Stimulated activated naive B cell treated with anti-CD40 and anti-IgM and Interleukin-4, amounts not matched to agents 10 μg/mL and 1 μg/mL and 100 μg/mL, for 72 hours (primary cell): ENCODE measurements around the gene TTC7B.

Source experiments
- ATAC-seq, 2 donors: fragments of 150-1000 bp; cut with Tn5 transposase; replicated peaks; 2 replicates each; pipeline ENCODE4 v1.10.0; 2021; ENCODE audit warnings: moderate library complexity in 1 of 2
- DNase-seq: peaks from one replicate; pipeline ENCODE4 v3.0.0; 2021
- H3K27ac Mint-ChIP-seq: one replicate; pipeline ENCODE4 v1.8.0; 2022; ENCODE audit warnings: mild to moderate bottlenecking, mixed read lengths
- H3K27me3 Mint-ChIP-seq, 2 donors: one replicate each; pipeline ENCODE4 v1.8.0; 2022; ENCODE audit warnings: mixed read lengths in 2 of 2
- H3K36me3 Mint-ChIP-seq, 2 donors: one replicate each; pipeline ENCODE4 v1.8.0; 2022; ENCODE audit warnings: mixed read lengths in 2 of 2, mild to moderate bottlenecking in 1 of 2
- H3K4me1 Mint-ChIP-seq, 2 donors: one replicate each; pipeline ENCODE4 v1.8.0; 2022; ENCODE audit warnings: mixed read lengths in 2 of 2, mild to moderate bottlenecking in 1 of 2
- H3K4me3 Mint-ChIP-seq, 2 donors: one replicate each; pipeline ENCODE4 v1.8.0; 2022; ENCODE audit warnings: mild to moderate bottlenecking in 2 of 2, mixed read lengths in 2 of 2, moderate library complexity in 1 of 2
- H3K9me3 Mint-ChIP-seq, 2 donors: one replicate each; pipeline ENCODE4 v1.8.0; 2022; ENCODE audit warnings: mixed read lengths in 2 of 2, mild to moderate bottlenecking in 1 of 2

The TTC7B gene

GRCh38 chr14:90740081-90740480 is 76.1 kb downstream of the TTC7B start:
- DNase-seq: no peak
- H3K4me1 Mint-ChIP-seq: no peaks in the 10 kb centered on the region
- no peaks in the 10 kb centered on the region for H3K9me3 Mint-ChIP-seq
- H3K27me3 Mint-ChIP-seq: no peaks in the 10 kb centered on the region
- H3K36me3 Mint-ChIP-seq: no peaks in the 10 kb centered on the region
- ATAC-seq: no peak
- no peak overlapping the region for H3K27ac Mint-ChIP-seq
- H3K4me3 Mint-ChIP-seq: no peak overlapping the region

GRCh38 chr14:90739318-90740068 is 76.7 kb downstream of the TTC7B start:
- DNase-seq (no peak), ATAC-seq (no peak)
- no peaks in the 10 kb centered on the region for H3K36me3 Mint-ChIP-seq
- H3K27me3 Mint-ChIP-seq: no peaks in the 10 kb centered on the region
- no peak overlapping the region for H3K27ac Mint-ChIP-seq
- H3K9me3 Mint-ChIP-seq: no peaks in the 10 kb centered on the region
- H3K4me3 Mint-ChIP-seq: no peak overlapping the region
- no peaks in the 10 kb centered on the region for H3K4me1 Mint-ChIP-seq

DNA sequence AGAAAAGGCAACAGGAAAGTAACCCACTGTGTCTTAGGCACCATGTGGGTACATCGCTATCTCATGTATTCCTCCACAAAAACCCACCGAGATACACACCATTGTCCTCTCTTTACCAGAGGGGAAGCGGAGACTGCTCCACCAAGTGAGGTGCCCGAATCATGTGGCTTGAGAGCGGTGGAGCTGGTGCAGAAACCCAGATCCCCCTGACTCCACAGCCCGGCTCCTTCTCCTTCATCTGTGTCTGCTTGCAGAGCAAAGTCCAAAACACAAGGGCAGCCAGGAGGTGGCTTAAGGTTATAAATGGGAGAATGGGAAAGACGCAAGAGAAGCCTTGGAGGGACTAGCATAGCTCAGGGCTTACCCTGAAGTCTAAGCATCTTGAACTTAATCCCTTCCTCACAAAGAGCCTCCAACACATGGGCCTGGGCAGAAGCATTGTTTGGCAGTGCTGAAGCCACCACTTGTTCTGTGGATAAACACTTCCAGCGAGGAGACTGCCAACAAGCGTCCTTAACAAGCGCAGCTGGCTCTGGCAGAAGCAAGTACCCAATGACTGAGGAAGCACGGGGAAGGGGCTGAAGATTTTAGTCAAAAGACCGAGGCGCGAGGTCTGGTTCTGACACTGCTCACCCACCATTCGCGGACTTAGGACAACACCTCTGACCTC is 83.0 kb downstream of the TTC7B start:
- ATAC-seq (no peak), DNase-seq (no peak)
- no peak overlapping the region for H3K27ac Mint-ChIP-seq
- H3K36me3 Mint-ChIP-seq: peaks cover 0 to 2% of the 10 kb centered on the region in 2 donors
- no peaks in the 10 kb centered on the region for H3K9me3 Mint-ChIP-seq
- no peak overlapping the region for H3K4me3 Mint-ChIP-seq
- peaks cover 0 to 3% of the 10 kb centered on the region in 2 donors for H3K27me3 Mint-ChIP-seq
- H3K4me1 Mint-ChIP-seq: no peaks in the 10 kb centered on the region

GRCh38 chr14:90732718-90733117 is 83.5 kb downstream of the TTC7B start:
- no peak for ATAC-seq
- Mint-ChIP-seq H3K36me3 (peaks cover 0 to 2% of the 10 kb centered on the region in 2 donors), H3K27ac (no peak overlapping the region), H3K4me3 (no peak overlapping the region), H3K4me1 (no peaks in the 10 kb centered on the region), H3K9me3 (no peaks in the 10 kb centered on the region), H3K27me3 (peaks cover 0 to 3% of the 10 kb centered on the region in 2 donors)
- DNase-seq: no peak

DNA sequence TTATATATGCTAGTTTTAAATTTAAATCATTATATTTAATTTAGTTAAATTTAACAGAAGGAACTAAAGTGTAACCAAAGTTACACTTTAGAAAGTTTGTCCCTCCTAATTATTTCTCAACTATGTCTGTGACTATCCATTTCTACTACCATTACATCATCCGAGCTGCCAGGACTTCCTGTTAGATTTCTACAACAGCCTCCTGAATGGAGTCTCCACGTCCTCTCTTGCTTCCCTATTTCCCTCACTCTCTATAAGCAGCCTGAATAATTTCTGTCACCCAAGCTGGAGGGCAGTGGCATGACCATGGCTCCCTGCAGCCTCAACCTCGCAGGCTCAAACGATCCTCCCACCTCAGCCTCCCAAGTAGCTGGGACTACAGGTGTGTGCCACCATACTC is 84.1 kb downstream of the TTC7B start:
- H3K4me3 Mint-ChIP-seq: no peak overlapping the region
- no peak overlapping the region for H3K27ac Mint-ChIP-seq
- ATAC-seq: no peak
- no peaks in the 10 kb centered on the region for H3K9me3 Mint-ChIP-seq
- peaks cover 0 to 3% of the 10 kb centered on the region in 2 donors for H3K27me3 Mint-ChIP-seq
- peaks cover 0 to 2% of the 10 kb centered on the region in 2 donors for H3K36me3 Mint-ChIP-seq
- DNase-seq: no peak
- no peaks in the 10 kb centered on the region for H3K4me1 Mint-ChIP-seq

- no peaks in the 10 kb centered on the region for H3K9me3 Mint-ChIP-seq
- ATAC-seq: no peak
- H3K27me3 Mint-ChIP-seq: peaks cover 0 to 3% of the 10 kb centered on the region in 2 donors
- H3K4me1 Mint-ChIP-seq: no peaks in the 10 kb centered on the region
- H3K4me3 Mint-ChIP-seq: no peak overlapping the region
- no peak overlapping the region for H3K27ac Mint-ChIP-seq
- peaks cover 0 to 2% of the 10 kb centered on the region in 2 donors for H3K36me3 Mint-ChIP-seq
- DNase-seq: no peak
Observed at GRCh38 chr14:90731487-90731886, 84.7 kb downstream of the TTC7B start.

GRCh38 chr14:90730206-90730766 is 85.9 kb downstream of the TTC7B start:
- ATAC-seq (no peak), DNase-seq (no peak)
- H3K9me3 Mint-ChIP-seq: no peaks in the 10 kb centered on the region
- H3K36me3 Mint-ChIP-seq: peaks cover 0 to 2% of the 10 kb centered on the region in 2 donors
- H3K27ac Mint-ChIP-seq: no peak overlapping the region
- H3K4me3 Mint-ChIP-seq: no peak overlapping the region
- no peaks in the 10 kb centered on the region for H3K4me1 Mint-ChIP-seq
- H3K27me3 Mint-ChIP-seq: peaks cover 0 to 3% of the 10 kb centered on the region in 2 donors

DNA sequence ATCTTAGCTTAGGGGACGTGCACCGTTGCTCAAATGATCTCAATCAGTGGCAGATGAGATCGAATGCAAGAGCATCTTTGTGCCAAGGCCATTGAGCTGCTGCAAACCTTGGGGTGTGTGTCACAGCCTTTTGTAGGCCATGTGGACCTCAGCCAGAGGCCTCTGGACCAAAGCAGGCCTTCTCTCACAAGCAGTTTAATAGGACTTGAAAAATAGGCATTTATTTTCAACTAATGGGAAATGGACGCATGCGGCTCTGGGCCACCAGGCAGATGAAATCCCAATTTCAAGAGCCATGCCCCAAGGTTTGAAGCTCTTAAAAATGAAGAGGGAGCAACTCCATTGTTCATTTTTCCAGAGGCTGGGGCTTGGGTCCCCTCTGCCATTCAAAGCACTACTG is 87.3 kb downstream of the TTC7B start:
- Mint-ChIP-seq H3K9me3 (no peaks in the 10 kb centered on the region), H3K36me3 (peaks cover 0 to 2% of the 10 kb centered on the region in 2 donors), H3K4me3 (no peak overlapping the region), H3K27ac (no peak overlapping the region), H3K4me1 (no peaks in the 10 kb centered on the region), H3K27me3 (peaks cover 0 to 3% of the 10 kb centered on the region in 2 donors)
- no peak for ATAC-seq
- no peak for DNase-seq

- DNase-seq (no peak), ATAC-seq (no peak)
- H3K27ac Mint-ChIP-seq: no peak overlapping the region
- H3K4me1 Mint-ChIP-seq: no peaks in the 10 kb centered on the region
- no peak overlapping the region for H3K4me3 Mint-ChIP-seq
- H3K27me3 Mint-ChIP-seq: peaks cover 0 to 3% of the 10 kb centered on the region in 2 donors
- H3K36me3 Mint-ChIP-seq: peaks cover 0 to 2% of the 10 kb centered on the region in 2 donors
- H3K9me3 Mint-ChIP-seq: no peaks in the 10 kb centered on the region
Observed at GRCh38 chr14:90727082-90727481, 89.1 kb downstream of the TTC7B start.

- Mint-ChIP-seq H3K27me3 (peaks cover 0 to 2% of the 10 kb centered on the region in 2 donors), H3K4me3 (no peak overlapping the region), H3K36me3 (peaks cover 0 to 2% of the 10 kb centered on the region in 2 donors), H3K4me1 (no peaks in the 10 kb centered on the region), H3K9me3 (no peaks in the 10 kb centered on the region), H3K27ac (no peak overlapping the region)
- no peak for ATAC-seq
- DNase-seq: no peak
Observed at GRCh38 chr14:90726656-90727055, 89.6 kb downstream of the TTC7B start.

DNA sequence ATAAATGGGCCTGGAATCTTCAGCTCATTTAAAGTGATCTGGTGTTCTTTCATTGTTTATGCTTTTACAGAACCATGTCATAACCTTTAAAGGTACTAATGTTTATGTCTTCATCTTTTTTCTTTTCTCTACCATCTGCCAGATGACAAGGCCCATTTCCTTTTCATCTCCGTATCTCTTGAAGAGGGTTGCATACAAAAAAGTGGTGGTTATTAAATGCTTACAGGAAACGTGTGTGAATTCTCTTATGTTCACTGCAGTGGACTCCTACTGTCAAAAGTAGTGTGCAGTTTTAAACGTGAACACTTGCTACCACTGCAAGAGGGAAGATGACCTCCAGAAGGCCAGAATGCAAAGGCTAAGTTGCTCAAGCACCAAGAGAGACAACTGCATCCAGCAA is 91.4 kb downstream of the TTC7B start:
- Mint-ChIP-seq H3K4me1 (no peaks in the 10 kb centered on the region), H3K9me3 (no peaks in the 10 kb centered on the region), H3K27me3 (no peaks in the 10 kb centered on the region), H3K4me3 (no peak overlapping the region), H3K36me3 (no peaks in the 10 kb centered on the region), H3K27ac (no peak overlapping the region)
- ATAC-seq (no peak), DNase-seq (no peak)

DNA sequence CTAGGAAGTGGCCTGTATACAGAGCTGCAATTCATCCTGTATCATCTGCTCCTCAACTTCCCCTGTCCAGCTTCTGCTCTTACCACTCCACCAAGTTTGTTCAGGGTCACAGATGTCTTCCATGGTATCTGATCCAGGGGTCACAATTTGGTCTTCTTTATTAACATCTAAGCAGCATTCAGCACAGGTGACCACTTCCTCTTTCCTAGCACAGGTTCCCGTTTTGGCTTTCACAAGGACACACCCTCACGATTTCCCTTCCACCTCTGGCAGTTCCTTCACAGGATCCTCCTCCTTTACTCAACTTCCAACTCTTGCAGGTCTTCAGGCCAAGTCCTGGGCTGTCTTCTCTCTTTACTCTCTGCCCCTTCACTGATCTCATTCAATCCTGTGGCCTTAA is 93.6 kb downstream of the TTC7B start:
- Mint-ChIP-seq H3K9me3 (no peaks in the 10 kb centered on the region), H3K4me3 (no peak overlapping the region), H3K4me1 (no peaks in the 10 kb centered on the region), H3K27ac (no peak overlapping the region), H3K27me3 (no peaks in the 10 kb centered on the region), H3K36me3 (no peaks in the 10 kb centered on the region)
- DNase-seq (no peak), ATAC-seq (peak; percentile 72 to 74)

- no peaks in the 10 kb centered on the region for H3K4me1 Mint-ChIP-seq
- H3K36me3 Mint-ChIP-seq: no peaks in the 10 kb centered on the region
- H3K4me3 Mint-ChIP-seq: no peak overlapping the region
- no peaks in the 10 kb centered on the region for H3K9me3 Mint-ChIP-seq
- DNase-seq: no peak
- H3K27me3 Mint-ChIP-seq: no peaks in the 10 kb centered on the region
- ATAC-seq: no peak
- no peak overlapping the region for H3K27ac Mint-ChIP-seq
Observed at GRCh38 chr14:90721619-90722305, 94.5 kb downstream of the TTC7B start.

DNA sequence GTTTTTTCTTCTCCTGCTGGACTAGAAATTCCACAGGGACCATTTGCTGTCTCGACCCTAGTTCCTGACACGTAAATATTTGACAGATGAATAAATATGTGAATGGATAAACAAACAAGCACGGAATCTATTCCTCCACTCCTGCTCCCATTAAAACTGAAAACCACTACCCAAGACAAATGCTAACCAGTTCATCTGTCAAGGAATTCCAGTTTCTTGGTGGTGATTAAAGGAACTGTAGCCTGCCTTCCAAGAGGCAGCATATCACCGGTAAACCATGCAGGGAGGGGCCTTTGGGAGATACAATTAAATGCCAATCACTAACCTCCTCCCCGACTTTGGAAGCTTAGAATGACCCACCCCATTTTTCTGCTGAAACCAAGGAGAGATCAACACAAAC is 95.4 kb downstream of the TTC7B start:
- Mint-ChIP-seq H3K27ac (no peak overlapping the region), H3K4me1 (no peaks in the 10 kb centered on the region), H3K36me3 (no peaks in the 10 kb centered on the region), H3K4me3 (no peak overlapping the region), H3K9me3 (no peaks in the 10 kb centered on the region), H3K27me3 (no peaks in the 10 kb centered on the region)
- DNase-seq (no peak), ATAC-seq (no peak)
